ENCODE results near the gene VPS52. TPM values are rescaled to one million over a fixed set of nuclear protein-coding genes. Genes with fewer than 3 reads are reported as not detected.
"Not testable (repeated sequence)": the region's sequence is repeated elsewhere in the genome, so short reads cannot be mapped to it uniquely, and the experiment has no call there.

VPS52 gene
- total RNA-seq, 3 donors from 2014 or later = 51.2 to 65.4 (median 63.5) TPM

DNA sequence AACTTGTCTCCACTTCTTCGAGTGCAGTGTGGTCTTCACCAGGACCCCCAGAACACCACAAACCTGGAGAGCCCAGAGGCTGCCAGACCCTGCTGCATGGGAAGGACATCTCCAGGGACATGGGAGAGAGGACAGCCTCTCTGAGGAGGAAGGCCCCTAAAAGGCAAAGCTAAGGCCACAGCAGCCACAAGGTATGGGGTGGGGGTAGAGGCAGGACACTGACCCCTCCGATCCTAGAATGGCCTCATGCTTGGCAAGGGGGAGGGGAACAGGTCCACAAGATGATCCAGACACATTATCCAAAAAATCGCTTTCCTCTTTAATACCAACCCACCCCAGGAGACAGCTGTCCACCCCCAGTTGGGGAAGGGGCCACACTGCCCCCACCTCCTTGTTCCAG is 7.1 kb upstream of the VPS52 start:
- Mint-ChIP-seq H3K27me3 (ENCODE audit: low read depth) (no peaks in the 10 kb centered on the region), H3K4me3 (no peak overlapping the region)

DNA sequence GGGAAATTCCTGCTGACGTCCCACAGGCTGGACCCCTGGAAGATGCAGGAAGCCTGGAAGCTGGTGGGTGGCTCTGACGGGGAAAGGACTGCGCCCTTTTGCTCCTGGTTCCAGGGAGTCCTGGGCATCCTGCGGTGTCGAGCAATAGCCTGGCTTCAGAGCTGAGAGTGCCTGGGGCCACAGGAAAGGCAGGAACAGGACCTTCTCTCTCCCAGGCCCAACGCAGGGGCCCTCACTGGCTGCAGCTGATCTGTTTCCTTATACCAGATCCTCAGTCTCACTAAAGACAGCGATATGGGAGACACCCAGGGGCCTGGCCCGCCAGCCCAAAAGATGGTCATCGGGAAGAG is 6.7 kb upstream of the VPS52 start:
- Mint-ChIP-seq H3K4me1 (ENCODE audit: low read depth) (peaks cover 44% of the 10 kb centered on the region), H3K36me3 (ENCODE audit: insufficient read depth) (peaks cover 36% of the 10 kb centered on the region), H3K4me3 (no peak overlapping the region), H3K9me3 (no peaks in the 10 kb centered on the region), H3K27me3 (ENCODE audit: low read depth) (no peaks in the 10 kb centered on the region)
- no peak for ATAC-seq
- DNase-seq = no peak

More for the DNA sequence above, 7.1 kb upstream of the VPS52 start:
- H3K9me3 Mint-ChIP-seq = no peaks in the 10 kb centered on the region
- no peak for ATAC-seq
- H3K36me3 Mint-ChIP-seq (ENCODE audit: insufficient read depth) = peaks cover 33% of the 10 kb centered on the region
- H3K4me1 Mint-ChIP-seq (ENCODE audit: low read depth) = peaks cover 44% of the 10 kb centered on the region
- DNase-seq = no peak

DNA sequence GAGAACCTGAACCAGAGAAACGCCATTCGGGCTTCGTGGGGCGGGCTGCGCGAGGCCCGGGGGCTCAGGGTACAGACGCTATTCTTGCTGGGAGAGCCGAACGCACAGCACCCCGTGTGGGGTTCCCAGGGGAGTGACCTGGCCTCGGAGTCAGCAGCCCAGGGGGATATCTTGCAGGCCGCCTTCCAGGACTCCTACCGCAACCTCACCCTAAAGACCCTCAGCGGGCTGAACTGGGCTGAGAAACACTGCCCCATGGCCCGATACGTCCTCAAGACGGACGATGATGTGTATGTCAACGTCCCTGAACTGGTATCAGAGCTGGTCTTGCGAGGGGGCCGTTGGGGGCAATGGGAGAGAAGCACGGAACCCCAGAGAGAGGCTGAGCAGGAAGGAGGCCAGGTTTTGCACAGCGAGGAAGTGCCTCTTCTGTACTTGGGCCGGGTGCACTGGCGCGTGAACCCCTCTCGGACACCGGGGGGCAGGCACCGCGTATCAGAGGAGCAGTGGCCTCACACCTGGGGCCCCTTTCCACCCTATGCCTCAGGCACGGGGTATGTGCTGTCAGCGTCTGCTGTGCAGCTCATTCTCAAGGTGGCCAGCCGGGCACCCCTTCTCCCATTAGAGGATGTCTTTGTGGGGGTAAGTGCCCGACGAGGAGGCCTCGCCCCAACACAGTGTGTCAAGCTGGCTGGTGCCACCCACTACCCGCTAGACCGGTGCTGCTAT is 6.2 kb upstream of the VPS52 start:
- Mint-ChIP-seq H3K4me1 (ENCODE audit: low read depth) (peaks cover 47% of the 10 kb centered on the region), H3K4me3 (peak overlapping the region; percentile 81), H3K27me3 (ENCODE audit: low read depth) (no peaks in the 10 kb centered on the region), H3K36me3 (ENCODE audit: insufficient read depth) (peaks cover 42% of the 10 kb centered on the region), H3K9me3 (no peaks in the 10 kb centered on the region)
- ATAC-seq = peak; percentile 1 to 3
- DNase-seq = no peak

DNA sequence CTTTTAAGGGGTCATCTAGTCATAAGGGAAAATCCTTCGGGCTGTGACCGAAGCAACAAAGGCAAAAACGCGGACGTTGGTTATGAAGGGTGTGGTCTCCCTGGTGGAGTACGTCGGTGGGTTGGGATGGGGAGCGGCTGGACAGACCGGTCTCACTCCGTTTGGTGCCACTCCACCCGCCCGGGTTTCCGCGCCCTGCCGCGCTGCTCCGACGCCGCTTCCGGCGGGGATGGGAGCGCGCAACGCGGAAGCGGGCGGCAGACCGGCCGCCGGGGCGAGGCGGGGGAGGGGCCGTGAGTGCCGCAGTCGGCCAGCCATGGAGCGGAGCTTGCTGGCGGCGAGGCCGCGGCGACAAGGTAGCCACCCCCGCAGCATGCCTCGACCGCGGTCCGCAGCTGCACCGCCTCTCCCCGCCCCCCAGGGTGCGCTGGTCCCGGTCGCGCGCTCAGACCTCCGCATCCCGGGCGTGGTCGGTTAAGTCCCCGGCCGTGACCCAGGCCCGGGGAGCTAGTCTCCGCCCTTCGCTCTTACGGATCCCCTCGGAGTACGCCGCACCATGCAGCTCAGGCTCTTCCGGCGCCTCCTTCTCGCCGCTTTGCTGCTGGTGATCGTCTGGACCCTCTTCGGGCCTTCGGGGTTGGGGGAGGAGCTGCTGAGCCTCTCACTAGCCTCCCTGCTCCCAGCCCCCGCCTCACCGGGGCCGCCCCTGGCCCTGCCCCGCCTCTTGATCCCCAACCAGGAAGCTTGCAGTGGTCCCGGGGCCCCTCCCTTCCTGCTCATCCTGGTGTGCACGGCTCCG is 5.4 kb upstream of the VPS52 start, which contains the start of gene B3GALT4:
Gene B3GALT4 (plus strand): TSS at position 260 of the 799 bp plus-strand sequence. CDS start 297 bp downstream, at position 557.
- ATAC-seq (peak; percentile 70 to 71), DNase-seq (peak; percentile 55)
- Mint-ChIP-seq H3K4me3 (peak within 1 kb of the TSS; percentile 96), H3K4me1 (ENCODE audit: low read depth) (peaks cover 52% of the 10 kb centered on the region), H3K27me3 (ENCODE audit: low read depth) (no peaks in the 10 kb centered on the region), H3K9me3 (no peaks in the 10 kb centered on the region), H3K36me3 (ENCODE audit: insufficient read depth) (peaks cover 45% of the 10 kb centered on the region)

DNA sequence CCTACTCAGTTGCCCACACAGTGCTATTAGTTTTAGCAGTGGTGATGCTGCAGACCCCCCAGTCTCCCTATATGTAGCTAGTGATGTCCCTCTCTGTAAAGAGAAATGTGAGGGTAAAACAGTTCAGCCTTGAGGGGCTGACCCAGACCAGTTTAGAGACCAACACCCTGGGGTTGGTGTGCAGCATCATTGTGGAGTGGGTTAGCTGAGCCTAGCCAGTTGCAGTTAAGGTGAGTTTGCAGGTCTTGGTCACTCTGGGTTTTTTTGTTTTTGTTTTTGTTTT is 4.8 kb upstream of the VPS52 start:
- ATAC-seq (no peak), DNase-seq (no peak)
- H3K36me3 Mint-ChIP-seq (ENCODE audit: insufficient read depth) = peaks cover 44% of the 10 kb centered on the region
- peaks cover 52% of the 10 kb centered on the region for H3K4me1 Mint-ChIP-seq (ENCODE audit: low read depth)
- peak overlapping the region; percentile 96 for H3K4me3 Mint-ChIP-seq
- no peaks in the 10 kb centered on the region for H3K27me3 Mint-ChIP-seq (ENCODE audit: low read depth)
- H3K9me3 Mint-ChIP-seq = no peaks in the 10 kb centered on the region

DNA sequence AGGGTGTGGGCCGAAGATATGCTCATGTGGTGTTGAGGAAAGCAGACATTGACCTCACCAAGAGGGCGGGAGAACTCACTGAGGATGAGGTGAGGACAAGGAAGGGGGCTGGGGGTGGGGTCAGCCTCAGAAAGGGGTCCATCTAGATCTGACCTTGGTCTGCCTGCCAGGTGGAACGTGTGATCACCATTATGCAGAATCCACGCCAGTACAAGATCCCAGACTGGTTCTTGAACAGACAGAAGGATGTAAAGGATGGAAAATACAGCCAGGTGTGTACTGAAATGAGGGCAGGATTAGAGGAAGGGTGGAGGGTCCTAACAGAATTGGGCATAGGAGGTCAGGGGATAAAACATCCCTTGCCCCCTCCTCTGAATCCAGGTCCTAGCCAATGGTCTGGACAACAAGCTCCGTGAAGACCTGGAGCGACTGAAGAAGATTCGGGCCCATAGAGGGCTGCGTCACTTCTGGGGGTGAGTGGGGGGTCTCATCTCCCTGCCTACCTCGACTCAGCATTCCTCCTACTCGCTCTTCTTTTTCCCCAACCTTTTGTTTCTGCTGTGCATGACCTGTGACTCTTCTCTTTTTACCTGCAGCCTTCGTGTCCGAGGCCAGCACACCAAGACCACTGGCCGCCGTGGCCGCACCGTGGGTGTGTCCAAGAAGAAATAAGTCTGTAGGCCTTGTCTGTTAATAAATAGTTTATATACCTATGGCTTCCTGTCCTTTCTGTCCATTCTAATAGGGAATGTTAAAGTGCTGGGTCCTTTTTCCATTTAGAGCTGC is 4.3 kb upstream of the VPS52 start:
- peaks cover 53% of the 10 kb centered on the region for H3K4me1 Mint-ChIP-seq (ENCODE audit: low read depth)
- peaks cover 44% of the 10 kb centered on the region for H3K36me3 Mint-ChIP-seq (ENCODE audit: insufficient read depth)
- not testable (repeated sequence) for H3K9me3 Mint-ChIP-seq; H3K27me3 Mint-ChIP-seq (ENCODE audit: low read depth); DNase-seq; ATAC-seq
- peak overlapping the region; percentile 96 for H3K4me3 Mint-ChIP-seq

DNA sequence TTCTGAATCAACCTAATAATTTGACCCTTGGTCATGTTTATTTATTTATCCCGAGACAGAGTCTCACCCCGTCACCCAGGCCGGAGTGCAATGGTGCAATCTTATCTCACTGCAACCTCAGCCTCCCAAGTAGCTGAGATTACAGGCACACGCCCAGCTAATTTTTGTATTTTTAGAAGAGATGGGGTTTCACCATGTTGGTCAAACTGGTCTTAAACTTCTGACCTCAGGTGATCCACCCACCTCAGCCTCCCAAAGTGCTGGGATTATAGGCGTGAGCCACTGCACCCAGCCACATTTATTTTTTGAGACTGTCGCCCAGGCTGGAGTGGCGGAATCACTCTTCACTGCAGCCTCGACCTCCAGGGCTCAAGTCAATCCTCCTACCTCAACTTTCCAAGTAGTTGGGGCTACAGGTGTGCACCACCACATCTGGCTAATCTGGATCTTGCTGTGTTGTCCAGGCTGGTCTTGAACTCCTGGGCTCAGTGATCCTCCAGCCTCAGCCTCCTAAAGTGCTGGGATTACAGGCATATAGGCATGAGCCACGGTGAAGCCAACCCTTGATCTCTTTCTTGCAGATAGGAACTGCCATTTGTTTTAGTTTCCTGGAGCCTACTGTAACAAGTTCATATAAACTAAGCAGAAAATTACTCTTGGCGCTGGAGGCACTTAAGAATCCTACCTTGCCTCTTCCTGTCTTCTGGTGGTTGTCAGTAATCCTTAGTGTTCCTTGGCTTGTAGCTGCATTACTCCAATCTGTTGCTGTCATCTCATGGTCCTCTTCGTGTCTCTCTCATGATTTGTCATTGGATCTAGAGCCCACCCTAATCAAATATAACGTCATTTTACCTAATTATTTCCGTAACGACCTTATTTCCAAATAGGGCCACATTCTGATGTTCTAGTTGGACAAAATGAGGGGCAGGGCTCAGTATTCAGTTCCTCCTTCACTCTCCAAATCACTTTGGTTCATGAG is 2.5 kb upstream of the VPS52 start:
- DNase-seq = no peak
- no peak for ATAC-seq
- Mint-ChIP-seq H3K27me3 (ENCODE audit: low read depth) (no peaks in the 10 kb centered on the region), H3K36me3 (ENCODE audit: insufficient read depth) (peaks cover 46% of the 10 kb centered on the region), H3K4me3 (peak overlapping the region; percentile 96), H3K4me1 (ENCODE audit: low read depth) (peaks cover 58% of the 10 kb centered on the region), H3K9me3 (no peaks in the 10 kb centered on the region)

DNA sequence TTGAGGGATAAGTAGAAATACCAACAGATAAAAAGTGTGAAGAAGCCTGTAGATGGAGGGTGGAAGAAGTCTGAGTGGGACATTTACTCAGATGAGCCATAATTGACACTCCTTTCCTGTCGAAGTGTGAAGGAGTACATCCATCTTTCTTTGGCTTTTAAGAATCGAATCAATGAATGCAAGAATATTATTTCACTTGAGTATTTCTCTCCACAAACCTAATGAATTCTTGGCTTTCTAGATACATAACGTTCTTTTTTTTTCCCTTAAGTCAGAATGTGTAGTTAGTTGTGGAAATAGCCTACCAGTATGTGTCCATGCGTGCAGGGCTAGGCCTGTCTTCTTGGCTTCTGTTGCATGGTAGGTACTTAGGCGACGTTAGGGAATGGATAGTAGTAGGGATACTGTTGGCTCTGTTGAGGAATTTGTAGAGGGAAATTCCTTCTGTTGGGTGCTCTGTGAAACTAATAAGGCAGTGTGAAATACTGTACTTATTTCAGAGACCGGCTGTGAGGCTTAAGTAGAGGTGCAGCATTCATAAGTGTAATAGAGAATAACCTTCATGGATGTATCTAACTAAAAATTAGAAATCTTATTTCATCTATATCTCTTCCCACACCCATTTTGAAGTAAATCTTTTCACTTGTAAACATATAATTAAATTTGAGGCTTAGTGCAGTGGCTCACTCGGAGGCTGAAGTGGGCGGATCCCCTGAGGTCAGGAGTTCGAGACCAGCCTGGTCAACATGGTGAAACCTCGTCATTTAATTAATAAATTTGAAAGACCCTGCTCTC is 1.6 kb upstream of the VPS52 start:
- H3K36me3 Mint-ChIP-seq (ENCODE audit: insufficient read depth) = peaks cover 50% of the 10 kb centered on the region
- no peaks in the 10 kb centered on the region for H3K27me3 Mint-ChIP-seq (ENCODE audit: low read depth)
- ATAC-seq (no peak), DNase-seq (no peak)
- H3K4me1 Mint-ChIP-seq (ENCODE audit: low read depth) = peaks cover 56% of the 10 kb centered on the region
- no peaks in the 10 kb centered on the region for H3K9me3 Mint-ChIP-seq
- peak overlapping the region; percentile 96 for H3K4me3 Mint-ChIP-seq

DNA sequence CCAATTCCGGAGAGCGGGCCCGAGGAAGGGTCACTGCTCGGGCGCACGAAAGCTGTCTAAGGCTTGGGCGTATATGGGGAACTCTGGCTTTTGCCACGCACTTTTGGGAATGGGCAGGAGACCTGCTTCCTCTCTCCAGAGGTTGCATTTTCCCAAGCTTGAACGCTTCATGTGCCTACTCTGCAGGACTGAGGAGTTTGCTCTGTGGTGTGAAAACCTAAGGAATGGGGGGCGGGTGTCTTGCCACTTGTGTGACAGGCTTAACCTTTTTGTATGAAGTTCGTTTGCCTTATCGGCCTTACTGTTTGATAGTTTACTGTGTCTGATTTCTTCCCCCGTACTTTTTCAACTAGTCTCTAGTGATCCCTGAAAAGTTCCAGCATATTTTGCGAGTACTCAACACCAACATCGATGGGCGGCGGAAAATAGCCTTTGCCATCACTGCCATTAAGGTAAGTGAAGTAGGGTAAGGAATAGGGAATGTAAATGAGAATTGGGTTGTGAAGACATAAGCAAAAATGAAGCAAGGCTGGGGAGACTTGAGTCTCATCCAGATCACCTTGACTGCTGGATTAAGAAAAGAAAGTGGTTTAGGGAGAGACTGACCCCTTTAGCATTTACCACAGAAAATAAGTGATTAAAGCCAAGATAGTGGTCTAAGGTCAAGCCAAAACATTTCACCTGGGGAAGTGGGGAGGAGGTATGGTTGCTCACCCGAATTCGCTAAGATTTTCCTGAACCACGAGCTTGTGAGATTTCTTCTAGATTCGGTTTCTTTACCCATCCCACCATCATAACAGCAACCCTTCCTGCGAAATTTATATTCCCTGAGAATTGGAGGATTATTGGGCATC is 826 bp upstream of the VPS52 start:
- Mint-ChIP-seq H3K9me3 (no peaks in the 10 kb centered on the region), H3K36me3 (ENCODE audit: insufficient read depth) (peaks cover 57% of the 10 kb centered on the region), H3K27me3 (ENCODE audit: low read depth) (no peaks in the 10 kb centered on the region), H3K4me1 (ENCODE audit: low read depth) (peaks cover 50% of the 10 kb centered on the region), H3K4me3 (peak overlapping the region; percentile 96)
- ATAC-seq (peak; percentile 7), DNase-seq (no peak)

DNA sequence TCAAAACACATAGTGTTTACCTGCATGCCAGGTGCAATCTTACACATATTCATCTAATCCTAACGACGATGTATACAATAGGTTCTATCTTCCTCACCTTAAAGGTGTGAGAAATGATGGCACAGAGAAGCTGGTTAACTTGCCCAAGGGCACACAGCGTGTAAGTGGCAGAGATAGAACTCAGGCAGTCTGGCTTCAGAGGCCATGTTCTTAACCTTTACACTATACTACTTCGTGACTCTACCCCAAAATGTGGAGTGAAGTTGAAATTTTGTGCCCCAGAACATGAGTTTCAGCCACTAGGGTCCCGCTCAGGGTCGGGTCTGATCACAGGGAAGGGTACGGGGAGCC is 584 bp downstream of the VPS52 start:
- no peaks in the 10 kb centered on the region for H3K27me3 Mint-ChIP-seq (ENCODE audit: low read depth)
- DNase-seq (no peak), ATAC-seq (peak; percentile 17 to 29)
- H3K9me3 Mint-ChIP-seq = no peaks in the 10 kb centered on the region
- H3K36me3 Mint-ChIP-seq (ENCODE audit: insufficient read depth) = peaks cover 63% of the 10 kb centered on the region
- H3K4me1 Mint-ChIP-seq (ENCODE audit: low read depth) = peaks cover 41% of the 10 kb centered on the region
- H3K4me3 Mint-ChIP-seq = peak overlapping the region; percentile 96

DNA sequence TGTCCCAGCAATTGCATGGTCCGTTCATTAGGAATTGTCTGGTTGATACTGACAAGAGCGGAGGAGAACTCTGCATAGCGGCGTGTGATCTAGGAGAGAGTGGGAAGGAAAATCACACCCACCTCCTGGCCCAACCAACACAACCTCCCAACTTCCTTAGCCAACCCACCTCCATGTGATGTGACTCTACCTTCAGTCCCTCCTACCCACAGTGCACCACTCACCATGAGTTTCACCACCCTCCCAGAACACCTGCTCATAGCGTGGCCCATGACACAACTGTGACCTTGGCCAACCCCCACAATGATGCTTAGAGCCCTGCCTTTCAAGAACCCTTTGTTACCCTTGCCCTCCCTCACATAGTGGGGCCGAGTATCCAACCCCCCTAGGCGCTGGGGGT is 7.7 kb downstream of the VPS52 start:
- no peak overlapping the region for H3K4me3 Mint-ChIP-seq
- H3K27me3 Mint-ChIP-seq (ENCODE audit: low read depth) = no peaks in the 10 kb centered on the region
- no peak for DNase-seq
- ATAC-seq = peak in 1 of 2 donors; percentile 43
- no peaks in the 10 kb centered on the region for H3K4me1 Mint-ChIP-seq (ENCODE audit: low read depth)
- H3K36me3 Mint-ChIP-seq (ENCODE audit: insufficient read depth) = peaks cover 52% of the 10 kb centered on the region
- H3K9me3 Mint-ChIP-seq = no peaks in the 10 kb centered on the region

DNA sequence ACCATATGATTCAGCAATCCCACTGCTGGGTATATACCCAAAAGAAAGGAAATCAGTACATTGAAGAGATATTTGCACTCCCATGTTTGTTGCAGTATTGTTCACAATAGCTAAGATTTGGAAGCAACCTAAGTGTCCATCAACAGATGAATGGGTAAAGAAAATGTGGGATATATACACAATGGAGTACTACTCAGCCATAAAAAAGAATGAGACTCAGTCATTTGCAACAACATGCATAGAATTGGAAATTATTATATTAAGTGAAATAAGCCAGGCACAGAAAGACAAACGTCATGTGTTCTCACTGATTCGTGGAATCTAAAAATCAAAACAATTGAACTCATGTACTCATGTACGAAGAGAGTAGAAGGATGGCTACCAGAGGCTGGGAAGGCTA is 9.2 kb downstream of the VPS52 start:
- peaks cover 41% of the 10 kb centered on the region for H3K36me3 Mint-ChIP-seq (ENCODE audit: insufficient read depth)
- not testable (repeated sequence) for DNase-seq; H3K4me3 Mint-ChIP-seq; ATAC-seq; H3K27me3 Mint-ChIP-seq (ENCODE audit: low read depth); H3K4me1 Mint-ChIP-seq (ENCODE audit: low read depth); H3K9me3 Mint-ChIP-seq

All from activated T-cell treated with anti-CD3 and anti-CD28 coated beads, Interleukin-2, amount 50 U/mL, for 4 hours (primary cell).